ENCODE results near the gene SEC14L1.

SEC14L1 gene

DNA sequence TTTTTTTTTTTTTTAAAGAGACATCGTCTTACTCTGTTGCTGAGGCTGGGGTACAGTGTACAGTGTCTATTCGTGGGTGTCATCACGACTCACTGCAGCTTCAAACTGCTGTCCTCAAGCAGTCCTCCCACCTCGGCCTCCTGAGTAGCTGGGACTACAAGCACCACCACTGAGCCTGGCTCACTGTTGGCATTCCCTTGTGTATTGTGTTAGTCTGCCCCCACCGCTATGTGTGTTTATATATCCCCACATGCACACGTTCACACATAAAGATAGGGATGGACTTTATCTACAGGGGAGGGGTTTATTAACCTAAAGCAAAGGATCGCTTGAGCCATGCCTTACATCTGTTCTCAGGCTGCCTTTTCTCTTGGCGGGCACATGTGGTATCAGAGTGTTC, 63.8 kb downstream of the SEC14L1 start:
- no peak overlapping the region for H3K4me3 ChIP-seq (ENCODE audit: low read length)
- TF ChIP-seq, protein P1, sequence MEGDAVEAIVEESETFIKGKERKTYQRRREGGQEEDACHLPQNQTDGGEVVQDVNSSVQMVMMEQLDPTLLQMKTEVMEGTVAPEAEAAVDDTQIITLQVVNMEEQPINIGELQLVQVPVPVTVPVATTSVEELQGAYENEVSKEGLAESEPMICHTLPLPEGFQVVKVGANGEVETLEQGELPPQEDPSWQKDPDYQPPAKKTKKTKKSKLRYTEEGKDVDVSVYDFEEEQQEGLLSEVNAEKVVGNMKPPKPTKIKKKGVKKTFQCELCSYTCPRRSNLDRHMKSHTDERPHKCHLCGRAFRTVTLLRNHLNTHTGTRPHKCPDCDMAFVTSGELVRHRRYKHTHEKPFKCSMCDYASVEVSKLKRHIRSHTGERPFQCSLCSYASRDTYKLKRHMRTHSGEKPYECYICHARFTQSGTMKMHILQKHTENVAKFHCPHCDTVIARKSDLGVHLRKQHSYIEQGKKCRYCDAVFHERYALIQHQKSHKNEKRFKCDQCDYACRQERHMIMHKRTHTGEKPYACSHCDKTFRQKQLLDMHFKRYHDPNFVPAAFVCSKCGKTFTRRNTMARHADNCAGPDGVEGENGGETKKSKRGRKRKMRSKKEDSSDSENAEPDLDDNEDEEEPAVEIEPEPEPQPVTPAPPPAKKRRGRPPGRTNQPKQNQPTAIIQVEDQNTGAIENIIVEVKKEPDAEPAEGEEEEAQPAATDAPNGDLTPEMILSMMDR (IDR thresholded peaks at IDR 0.05; ENCODE audit: insufficient read depth, low read depth, low read length, missing control alignments) = no peak
- DNase-seq (ENCODE audit: low read depth) = no peak

DNA sequence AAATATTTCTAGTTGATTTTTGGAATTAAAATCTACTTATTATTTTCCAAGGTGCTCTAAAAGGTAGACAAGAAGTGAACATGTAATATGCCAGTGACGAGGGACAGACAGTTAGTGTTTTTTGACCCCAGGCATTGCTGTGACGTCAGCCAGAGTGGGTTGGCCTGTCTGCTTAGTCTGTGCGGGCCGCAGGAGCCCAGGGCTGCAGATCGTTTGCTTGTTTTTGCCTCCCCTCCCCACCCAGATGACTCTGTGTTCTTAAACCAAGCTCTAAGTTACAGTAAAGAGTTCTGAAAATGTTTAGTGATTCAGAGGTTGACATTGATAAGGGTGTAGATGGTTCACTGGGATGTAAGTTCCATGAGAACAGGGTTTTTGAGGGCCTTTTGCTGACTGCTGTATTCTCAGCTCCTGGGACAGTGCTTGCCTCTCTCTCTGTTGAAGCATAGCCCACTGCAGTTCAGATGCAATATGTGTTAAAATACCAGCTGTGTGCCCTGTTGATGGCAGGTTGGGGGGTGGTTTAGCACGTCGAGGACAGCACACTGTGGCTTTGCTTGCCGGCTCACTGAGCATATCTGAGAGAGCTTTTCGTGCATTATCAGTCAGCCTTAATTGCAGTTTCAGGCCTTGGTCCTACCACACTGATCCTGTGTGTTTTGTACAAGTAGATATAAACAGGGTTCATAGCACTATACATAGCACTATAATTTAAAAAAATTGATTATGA, 64.8 kb downstream of the SEC14L1 start:
- TF ChIP-seq, protein P1 (IDR thresholded peaks at IDR 0.05; ENCODE audit: insufficient read depth, low read depth, low read length, missing control alignments) = no peak
- DNase-seq (ENCODE audit: low read depth) = no peak
- no peak overlapping the region for H3K4me3 ChIP-seq (ENCODE audit: low read length)

DNA sequence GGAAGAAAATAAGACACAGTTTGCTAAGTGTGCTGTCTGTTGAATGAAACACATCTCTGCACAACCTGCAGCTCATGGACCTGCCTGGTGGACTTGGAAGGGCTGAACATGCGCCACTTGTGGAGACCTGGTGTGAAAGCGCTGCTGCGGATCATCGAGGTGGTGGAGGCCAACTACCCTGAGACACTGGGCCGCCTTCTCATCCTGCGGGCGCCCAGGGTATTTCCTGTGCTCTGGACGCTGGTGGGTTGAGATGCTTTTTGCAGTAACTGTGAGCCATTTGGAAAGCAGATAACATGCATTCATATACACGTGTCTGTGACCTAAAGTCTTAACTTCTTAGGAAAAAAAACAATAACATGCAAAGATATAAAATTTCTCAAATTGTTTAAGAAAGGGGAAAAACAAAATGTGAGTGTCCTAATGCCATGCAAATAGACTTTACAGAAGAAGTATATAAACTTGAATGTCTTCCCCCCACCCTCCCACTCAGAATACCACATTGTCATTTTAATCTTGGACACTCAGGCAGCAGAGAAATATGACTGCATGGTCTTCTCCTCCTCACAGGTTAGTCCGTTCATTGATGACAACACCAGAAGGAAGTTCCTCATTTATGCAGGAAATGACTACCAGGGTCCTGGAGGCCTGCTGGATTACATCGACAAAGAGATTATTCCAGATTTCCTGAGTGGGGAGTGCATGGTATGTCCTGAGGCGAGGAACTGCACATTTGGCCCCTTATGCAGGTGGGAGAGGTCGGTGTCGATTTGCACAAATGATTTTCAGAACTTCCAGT, 65.6 kb downstream of the SEC14L1 start:
- DNase-seq (ENCODE audit: low read depth) = no peak
- H3K4me3 ChIP-seq (ENCODE audit: low read length) = no peak overlapping the region
- TF ChIP-seq, protein P1 (IDR thresholded peaks at IDR 0.05; ENCODE audit: insufficient read depth, low read depth, low read length, missing control alignments) = no peak

DNA sequence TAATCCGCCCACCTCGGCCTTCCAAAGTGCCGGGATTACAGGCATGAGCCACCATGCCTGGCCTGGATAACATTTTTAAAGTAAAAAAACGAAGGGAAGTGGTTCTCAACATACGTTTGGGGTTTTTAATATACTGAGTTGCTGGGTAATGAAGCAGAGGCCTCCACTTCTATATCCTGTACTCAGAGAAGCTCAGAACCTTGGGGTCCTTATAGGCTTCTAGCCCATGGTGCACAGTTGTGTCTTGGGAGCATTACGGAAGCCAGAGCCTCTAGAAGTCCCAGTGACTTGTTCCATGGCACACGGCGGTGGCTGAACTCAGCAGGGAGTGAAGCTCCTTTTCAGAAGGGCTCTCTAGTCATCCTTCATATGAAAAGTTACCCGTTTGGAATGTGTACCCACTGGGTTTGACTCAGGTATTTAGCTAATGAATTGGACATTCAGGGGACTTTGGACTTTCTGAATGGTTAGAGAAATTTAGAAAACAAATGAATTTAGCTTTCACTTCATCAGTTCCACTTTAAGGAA, 67.0 kb downstream of the SEC14L1 start:
- H3K4me3 ChIP-seq (ENCODE audit: low read length) = no peak overlapping the region
- TF ChIP-seq, protein P1 (IDR thresholded peaks at IDR 0.05; ENCODE audit: insufficient read depth, low read depth, low read length, missing control alignments) = no peak
- DNase-seq (ENCODE audit: low read depth) = no peak

DNA sequence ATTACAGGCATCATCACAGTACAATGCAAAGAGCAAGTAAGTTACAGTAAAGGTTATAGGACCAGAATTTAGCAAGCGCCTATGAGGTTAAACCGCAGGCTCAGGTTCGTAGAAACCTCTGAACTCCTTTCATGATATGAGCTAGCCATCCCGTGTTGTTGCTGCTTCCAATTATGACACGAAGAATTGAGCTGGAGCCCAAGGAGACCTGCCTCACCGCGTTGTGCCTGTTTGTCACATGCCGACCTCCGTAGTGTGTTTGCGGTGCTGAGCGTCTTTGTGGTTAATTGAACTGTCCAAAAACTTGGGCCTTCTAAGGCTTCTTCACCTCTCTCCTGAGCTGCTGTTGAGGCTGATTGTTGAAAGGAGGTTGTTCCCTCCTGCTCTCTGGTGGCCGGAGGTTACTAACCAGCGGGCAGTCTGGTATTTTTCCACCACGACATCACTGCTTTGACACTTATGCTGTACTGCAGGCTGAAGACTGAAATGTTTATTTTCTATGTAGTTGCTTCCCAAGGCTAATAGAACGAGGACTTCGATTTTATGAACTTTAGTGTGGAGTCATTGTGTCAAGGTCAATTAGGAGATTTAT, 67.5 kb downstream of the SEC14L1 start:
- DNase-seq (ENCODE audit: low read depth) = no peak
- no peak overlapping the region for H3K4me3 ChIP-seq (ENCODE audit: low read length)
- TF ChIP-seq, protein P1 (IDR thresholded peaks at IDR 0.05; ENCODE audit: insufficient read depth, low read depth, low read length, missing control alignments) = no peak

DNA sequence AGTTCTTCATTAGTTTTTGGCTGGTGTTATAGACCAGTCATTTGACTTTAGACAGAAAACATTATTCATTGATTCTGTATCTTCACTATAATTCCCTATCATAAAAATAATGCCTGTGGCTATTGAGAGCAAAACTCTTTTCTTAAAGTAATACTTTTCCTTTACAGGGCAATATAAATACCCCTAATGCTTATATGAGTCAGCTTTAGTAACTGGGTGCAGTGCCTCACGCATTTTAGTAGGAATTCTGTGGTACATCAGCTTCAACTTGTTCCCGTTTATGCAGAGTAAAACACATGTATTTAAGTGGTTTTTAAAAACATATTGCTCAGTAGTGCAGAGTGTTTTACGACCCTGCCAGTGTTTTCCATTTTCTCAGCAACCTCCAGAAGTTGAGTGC, 68.1 kb downstream of the SEC14L1 start:
- no peak overlapping the region for H3K4me3 ChIP-seq (ENCODE audit: low read length)
- TF ChIP-seq, protein P1 (IDR thresholded peaks at IDR 0.05; ENCODE audit: insufficient read depth, low read depth, low read length, missing control alignments) = no peak
- no peak for DNase-seq (ENCODE audit: low read depth)
